AG04450 (cell line): ENCODE results near the gene GMPPB. TPM values are rescaled to one million over a fixed set of nuclear protein-coding genes. Genes with fewer than 3 reads are reported as not detected.

Experiments
- CTCF ChIA-PET: fragments of 300-600, 350-600 bp; formaldehyde crosslinking; extraction: SDS; loops from one replicate; lab custom pipeline; 2022; ENCODE audit warnings: antibody characterized with exemption, inconsistent platforms; lab: Charles Lee
- POLR2A ChIA-PET: fragments of 350-600 bp; formaldehyde crosslinking; extraction: SDS; loops from one replicate; lab custom pipeline; 2021; ENCODE audit warnings: antibody characterized with exemption, inconsistent platforms; lab: Yijun Ruan, JAX
- DNase-seq: peaks from one replicate; pipeline ENCODE4 v3.0.0-alpha.2; 2011; ENCODE audit warnings: low read depth, low spot score
- H3K27ac ChIP-seq: one replicate; pipeline ENCODE4 v1.5.1; 2012; ENCODE audit warnings: low read depth, low read length, control low read depth
- H3K27me3 ChIP-seq: one replicate; pipeline ENCODE4 v1.6.0; 2012; ENCODE audit warnings: low read length; ENCODE audit not compliant: control insufficient read depth, insufficient read depth
- H3K4me3 ChIP-seq: 2 replicates; pipeline ENCODE4 v1.5.1; 2011; ENCODE audit warnings: mild to moderate bottlenecking, low read depth, low read length, control low read depth
- H3K9me3 ChIP-seq: 2 replicates; pipeline ENCODE4 v1.5.1; 2012; ENCODE audit warnings: low read length; ENCODE audit not compliant: control insufficient read depth, insufficient read depth
- polyA minus RNA-seq: library from RNA; depleted of rRNA, polyadenylated mRNA; stranded (reverse); fragments of >200 nt; gene quantifications from 2 replicates; pipeline ENCODE4 v1.2.3, GENCODE V29; 2011; rRNA and poly(A)+ RNA removed
- polyA plus RNA-seq: library from polyadenylated mRNA; depleted of rRNA; stranded (reverse); fragments of >200 nt; gene quantifications from 2 replicates; pipeline ENCODE4 v1.2.3, GENCODE V29; 2011; rRNA removed
- TF ChIP-seq, protein P1 (sequence below): IDR thresholded peaks from 2 replicates; pipeline ENCODE4 v1.5.1; 2011; ENCODE audit warnings: low read depth, low read length, control low read depth, inconsistent platforms

GMPPB gene
- polyA plus RNA-seq (13.9 and 15.7 TPM in 2 replicates), polyA minus RNA-seq (17.5 and 23.5 TPM in 2 replicates)

- Histone ChIP-seq H3K27ac (peak within 1 kb of the TSS; percentile 91), H3K27me3 (no peaks in the 10 kb centered on the region), H3K9me3 (peaks cover under 1% of the 10 kb centered on the region; the same call in 1 of the 2 replicates), H3K4me3 (peak within 1 kb of the TSS; percentile 100)
- TF ChIP-seq, protein P1, sequence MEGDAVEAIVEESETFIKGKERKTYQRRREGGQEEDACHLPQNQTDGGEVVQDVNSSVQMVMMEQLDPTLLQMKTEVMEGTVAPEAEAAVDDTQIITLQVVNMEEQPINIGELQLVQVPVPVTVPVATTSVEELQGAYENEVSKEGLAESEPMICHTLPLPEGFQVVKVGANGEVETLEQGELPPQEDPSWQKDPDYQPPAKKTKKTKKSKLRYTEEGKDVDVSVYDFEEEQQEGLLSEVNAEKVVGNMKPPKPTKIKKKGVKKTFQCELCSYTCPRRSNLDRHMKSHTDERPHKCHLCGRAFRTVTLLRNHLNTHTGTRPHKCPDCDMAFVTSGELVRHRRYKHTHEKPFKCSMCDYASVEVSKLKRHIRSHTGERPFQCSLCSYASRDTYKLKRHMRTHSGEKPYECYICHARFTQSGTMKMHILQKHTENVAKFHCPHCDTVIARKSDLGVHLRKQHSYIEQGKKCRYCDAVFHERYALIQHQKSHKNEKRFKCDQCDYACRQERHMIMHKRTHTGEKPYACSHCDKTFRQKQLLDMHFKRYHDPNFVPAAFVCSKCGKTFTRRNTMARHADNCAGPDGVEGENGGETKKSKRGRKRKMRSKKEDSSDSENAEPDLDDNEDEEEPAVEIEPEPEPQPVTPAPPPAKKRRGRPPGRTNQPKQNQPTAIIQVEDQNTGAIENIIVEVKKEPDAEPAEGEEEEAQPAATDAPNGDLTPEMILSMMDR = no peak
- DNase-seq = peak; percentile 89
- ChIA-PET CTCF (interaction anchor here (1.0 kb wide), 1 partner anchor 79 kb away, joined by 3 read pairs; the partner anchor contains the start of gene INKA1), POLR2A (interaction anchor here (1.0 to 1.2 kb wide), 2 partner anchors 8 to 82 kb away, joined by 3 to 4 read pairs; no protein-coding TSS in a partner anchor)
Measured at GRCh38 chr3:49723628-49724551, at the start of gene GMPPB. TSS of gene GMPPB (minus strand) at chr3:49723951. CDS start at chr3:49723726, 225 bp downstream.

GRCh38 chr3:49772703-49773102 is 49.0 kb upstream of the GMPPB start:
- POLR2A ChIA-PET = no interaction called here
- Histone ChIP-seq H3K9me3 (no peaks in the 10 kb centered on the region), H3K4me3 (no peak overlapping the region), H3K27me3 (no peaks in the 10 kb centered on the region), H3K27ac (no peak overlapping the region)
- CTCF ChIA-PET = interaction anchor here (2.6 kb wide), 1 partner anchor 66 kb away, joined by 11 read pairs; no protein-coding TSS in a partner anchor
- TF ChIP-seq, protein P1 = no peak
- no peak for DNase-seq

DNA sequence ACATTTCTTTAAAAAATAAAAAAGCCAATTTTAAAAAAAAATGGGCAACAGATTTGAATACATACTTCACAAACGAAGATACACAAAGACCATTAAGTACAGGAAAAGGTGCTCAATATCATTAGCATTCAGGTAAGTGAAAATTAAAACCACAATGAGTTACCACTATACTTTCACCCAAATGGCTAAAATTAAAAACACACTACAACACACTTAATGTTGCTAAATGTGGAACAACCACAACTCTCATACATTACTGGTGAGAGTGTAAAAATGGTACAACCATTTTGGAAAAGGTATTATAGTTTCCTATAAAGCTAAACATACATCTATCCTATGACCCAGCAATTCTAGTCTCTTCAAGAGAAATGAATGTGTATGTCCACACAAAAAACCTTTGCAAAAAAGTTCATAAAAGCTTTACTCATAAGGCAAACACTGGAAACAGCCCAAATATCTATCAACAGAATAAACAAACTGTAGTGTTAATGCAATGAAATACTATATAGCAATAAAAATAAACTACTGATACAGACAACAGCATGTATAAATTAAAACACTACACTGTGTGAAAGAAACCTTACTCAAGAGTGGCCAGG is 47.7 kb upstream of the GMPPB start:
- H3K4me3 ChIP-seq = no peak overlapping the region
- TF ChIP-seq, protein P1 = no peak
- POLR2A ChIA-PET = no interaction called here
- H3K27ac ChIP-seq = no peak overlapping the region
- CTCF ChIA-PET = interaction anchor here (1.0 to 1.4 kb wide), 2 partner anchors 31 to 232 kb away, joined by 3 to 8 read pairs; partner anchors contain the start of gene INKA1
- DNase-seq = no peak
- H3K27me3 ChIP-seq = no peaks in the 10 kb centered on the region
- no peaks in the 10 kb centered on the region for H3K9me3 ChIP-seq

DNA sequence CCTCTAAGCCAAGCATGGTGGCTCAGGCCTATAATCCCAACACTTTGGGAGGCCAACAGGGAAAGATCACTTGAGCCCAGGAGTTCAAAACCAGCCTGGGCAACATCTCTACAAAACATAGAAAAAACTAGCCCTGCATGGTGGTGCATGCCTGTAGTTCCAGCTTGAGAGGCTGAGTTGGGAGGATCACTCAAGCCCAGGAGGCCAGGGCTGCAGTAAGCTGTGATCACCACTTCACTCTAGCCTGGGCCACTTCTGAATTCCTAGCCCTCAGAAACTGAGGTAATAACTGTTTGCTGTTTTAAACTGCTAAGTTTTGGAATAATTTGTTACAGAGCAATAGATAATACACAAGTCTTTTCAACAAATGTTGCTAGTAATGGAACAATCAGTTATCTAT is 46.2 kb upstream of the GMPPB start:
- Histone ChIP-seq H3K27ac (no peak overlapping the region), H3K9me3 (no peaks in the 10 kb centered on the region), H3K4me3 (no peak overlapping the region), H3K27me3 (no peaks in the 10 kb centered on the region)
- DNase-seq = no peak
- POLR2A ChIA-PET = interaction anchor here (0.7 kb wide), 1 partner anchor 16 kb away, joined by 3 read pairs; the partner anchor contains the start of gene IP6K1
- TF ChIP-seq, protein P1 = no peak
- CTCF ChIA-PET = interaction anchor here (1.1 to 1.6 kb wide), 2 partner anchors 33 to 68 kb away, joined by 3 to 4 read pairs; partner anchors contain the start of gene INKA1
